ENCODE data around the gene STEAP4. TPM values are rescaled to one million over a fixed set of nuclear protein-coding genes. Genes with fewer than 3 reads are reported as not detected.
"Not testable (repeated sequence)": the region's sequence is repeated elsewhere in the genome, so short reads cannot be mapped to it uniquely, and the experiment has no call there.

Gene STEAP4
- total and polyA plus RNA-seq, 12 donors: 5.1 to 64.9 (median 13.2) TPM

DNA sequence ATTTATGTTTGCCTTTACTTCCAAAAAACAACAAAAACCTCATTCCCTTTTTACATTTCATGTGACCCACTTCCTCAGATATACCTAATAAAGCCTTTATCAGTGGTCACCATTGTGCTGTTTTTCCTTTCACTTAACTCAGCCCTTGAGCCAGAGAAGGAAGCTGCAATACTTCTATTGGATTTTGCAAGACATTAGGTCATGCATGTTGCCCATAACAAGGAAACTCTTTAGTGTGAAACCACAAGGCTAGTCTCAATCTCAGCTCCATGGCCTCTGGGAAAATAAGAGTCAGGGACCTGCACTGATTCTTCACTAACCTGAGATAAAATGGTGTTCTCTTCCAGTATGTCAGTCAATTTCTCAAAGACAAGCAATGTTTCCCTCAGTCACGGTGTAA, 27.8 kb downstream of the STEAP4 start:
- no peak for DNase-seq
- Histone ChIP-seq H3K4me1 (peaks cover 0 to 12% (median 0%) of the 10 kb centered on the region in 9 donors), H3K27me3 (no peaks in the 10 kb centered on the region), H3K36me3 (peaks cover 0 to 22% (median 0%) of the 10 kb centered on the region in 9 donors), H3K27ac (peak overlapping the region in 1 of 10 donors; percentile 46), H3K4me3 (no peak overlapping the region), H3K9me3 (no peaks in the 10 kb centered on the region)
- TF ChIP-seq, protein P1, sequence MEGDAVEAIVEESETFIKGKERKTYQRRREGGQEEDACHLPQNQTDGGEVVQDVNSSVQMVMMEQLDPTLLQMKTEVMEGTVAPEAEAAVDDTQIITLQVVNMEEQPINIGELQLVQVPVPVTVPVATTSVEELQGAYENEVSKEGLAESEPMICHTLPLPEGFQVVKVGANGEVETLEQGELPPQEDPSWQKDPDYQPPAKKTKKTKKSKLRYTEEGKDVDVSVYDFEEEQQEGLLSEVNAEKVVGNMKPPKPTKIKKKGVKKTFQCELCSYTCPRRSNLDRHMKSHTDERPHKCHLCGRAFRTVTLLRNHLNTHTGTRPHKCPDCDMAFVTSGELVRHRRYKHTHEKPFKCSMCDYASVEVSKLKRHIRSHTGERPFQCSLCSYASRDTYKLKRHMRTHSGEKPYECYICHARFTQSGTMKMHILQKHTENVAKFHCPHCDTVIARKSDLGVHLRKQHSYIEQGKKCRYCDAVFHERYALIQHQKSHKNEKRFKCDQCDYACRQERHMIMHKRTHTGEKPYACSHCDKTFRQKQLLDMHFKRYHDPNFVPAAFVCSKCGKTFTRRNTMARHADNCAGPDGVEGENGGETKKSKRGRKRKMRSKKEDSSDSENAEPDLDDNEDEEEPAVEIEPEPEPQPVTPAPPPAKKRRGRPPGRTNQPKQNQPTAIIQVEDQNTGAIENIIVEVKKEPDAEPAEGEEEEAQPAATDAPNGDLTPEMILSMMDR (IDR thresholded peaks at IDR 0.05): no peak
- ATAC-seq: peak in 5 of 8 donors; percentile 41 to 81 (median 44)
- 83% methylated on average over 1 of the region's 1 CpG for WGBS, 2 donors
- intact Hi-C loops (cut with DNase I): no loop called here

DNA sequence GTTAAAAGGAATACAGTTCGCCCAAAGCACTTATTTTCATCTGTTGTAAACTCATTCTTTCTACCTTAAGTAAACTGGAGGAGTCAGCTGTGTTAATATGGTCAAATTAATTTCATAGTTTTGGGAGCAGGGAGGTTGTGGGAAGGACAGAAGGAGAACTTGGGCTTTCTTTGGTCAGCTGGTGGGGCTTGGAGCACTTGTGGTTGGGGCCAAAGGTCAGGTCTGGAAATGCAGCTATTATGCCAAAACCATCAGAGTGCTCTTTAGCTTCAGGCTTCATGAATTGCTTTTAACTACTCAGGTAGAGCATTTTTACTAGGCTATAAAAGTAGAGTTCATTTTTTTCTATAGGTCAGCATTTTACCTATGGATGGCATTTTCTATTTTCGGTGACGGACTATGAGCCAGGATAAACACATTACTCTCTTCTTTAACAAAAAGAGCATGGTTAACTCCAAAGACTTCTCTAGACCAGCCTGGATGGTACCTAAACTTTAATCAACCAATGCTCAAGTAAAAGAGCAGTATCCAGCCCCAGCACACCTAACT, 30.0 kb downstream of the STEAP4 start:
- Histone ChIP-seq H3K27ac (no peak overlapping the region), H3K27me3 (no peaks in the 10 kb centered on the region), H3K9me3 (no peaks in the 10 kb centered on the region), H3K4me3 (no peak overlapping the region), H3K36me3 (peaks cover 0 to 9% (median 0%) of the 10 kb centered on the region in 9 donors), H3K4me1 (peaks cover 0 to 12% (median 0%) of the 10 kb centered on the region in 9 donors)
- DNase-seq (no peak), ATAC-seq (no peak)
- 91 to 94% methylated on average over 3 of the region's 3 CpGs for WGBS, 2 donors
- intact Hi-C loops (cut with DNase I): no loop called here
- TF ChIP-seq, protein P1 (IDR thresholded peaks at IDR 0.05): no peak

DNA sequence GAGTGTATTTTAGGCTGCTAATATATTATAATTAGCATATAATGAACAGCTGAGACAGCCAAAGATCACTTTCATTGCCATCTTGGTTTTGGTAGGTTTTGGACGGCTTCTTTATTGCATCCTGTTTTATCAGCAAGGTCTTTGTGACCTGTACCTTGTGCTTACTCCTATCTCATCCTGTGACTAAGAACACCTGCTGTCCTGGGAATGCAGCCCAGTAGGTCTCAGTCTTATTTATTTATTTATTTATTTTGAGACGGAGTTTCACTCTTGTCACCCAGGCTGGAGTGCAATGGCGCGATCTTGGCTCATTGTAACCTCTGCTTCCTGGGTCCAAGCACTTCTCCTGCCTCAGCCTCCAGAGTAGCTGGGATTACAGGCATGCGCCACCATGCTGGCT, 31.8 kb downstream of the STEAP4 start:
- ATAC-seq; intact Hi-C loops (cut with DNase I); DNase-seq; H3K9me3 ChIP-seq; H3K27ac ChIP-seq; H3K4me3 ChIP-seq; H3K27me3 ChIP-seq; H3K36me3 ChIP-seq: not testable (repeated sequence)
- peaks cover 0 to 13% (median 0%) of the 10 kb centered on the region in 9 donors for H3K4me1 ChIP-seq
- 70 to 79% methylated on average over 5 of the region's 5 CpGs for WGBS, 2 donors

GRCh38 chr7:88269586-88269985, 37.1 kb downstream of the STEAP4 start:
- H3K4me3 ChIP-seq: no peak overlapping the region
- TF ChIP-seq, protein P1 (IDR thresholded peaks at IDR 0.05): no peak
- no peak for DNase-seq
- H3K27me3 ChIP-seq: no peaks in the 10 kb centered on the region
- no peak for ATAC-seq
- intact Hi-C loops (cut with DNase I): no loop called here
- H3K9me3 ChIP-seq: no peaks in the 10 kb centered on the region
- H3K4me1 ChIP-seq: peaks cover 0 to 29% (median 0%) of the 10 kb centered on the region in 9 donors
- 81 to 83% methylated on average over 3 of the region's 3 CpGs for WGBS, 2 donors
- H3K27ac ChIP-seq: peak overlapping the region in 1 of 10 donors; percentile 47
- no peaks in the 10 kb centered on the region for H3K36me3 ChIP-seq

DNA sequence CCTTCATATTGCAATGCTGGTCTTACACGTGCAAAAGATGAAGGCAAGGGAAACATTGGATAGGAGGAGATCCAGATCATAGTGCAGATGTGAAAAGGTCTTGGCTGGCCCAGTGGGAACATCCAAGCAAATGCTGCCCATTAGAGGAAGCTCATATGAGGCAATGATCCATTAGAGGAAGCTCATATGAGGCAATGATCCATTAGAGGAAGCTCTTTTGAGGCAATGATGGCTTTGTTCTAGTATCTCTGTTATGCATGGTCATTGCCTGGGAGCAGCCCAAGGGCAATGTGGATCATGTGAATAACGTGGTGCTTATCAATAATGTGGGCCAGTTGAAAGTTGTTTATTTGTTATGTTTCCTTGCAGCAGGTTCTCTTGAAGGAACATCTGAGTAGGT, 37.8 kb downstream of the STEAP4 start:
- peak in 2 of 8 donors; percentile 37 to 63 for ATAC-seq
- H3K36me3 ChIP-seq: no peaks in the 10 kb centered on the region
- TF ChIP-seq, protein P1 (IDR thresholded peaks at IDR 0.05): no peak

More for the DNA sequence above, 37.8 kb downstream of the STEAP4 start:
- H3K4me1 ChIP-seq: peaks cover 0 to 35% (median 0%) of the 10 kb centered on the region in 9 donors
- DNase-seq: no peak
- H3K27ac ChIP-seq: peak overlapping the region in 1 of 10 donors; percentile 47
- H3K9me3 ChIP-seq: no peaks in the 10 kb centered on the region
- intact Hi-C loops (cut with DNase I): no loop called here
- 46 to 60% methylated on average over 2 of the region's 2 CpGs for WGBS, 2 donors
- H3K4me3 ChIP-seq: no peak overlapping the region
- H3K27me3 ChIP-seq: no peaks in the 10 kb centered on the region

Measured in heart right ventricle (tissue), 16 donors.